GM19324 (cell line): ENCODE data around the gene OPN1MW.
"Not testable (repeated sequence)": the region's sequence is repeated elsewhere in the genome, so short reads cannot be mapped to it uniquely, and the experiment has no call there.

Experiments used
- ATAC-seq: cut with Tn5 transposase; IDR thresholded peaks from one replicate; pipeline ENCODE4 v1.9.1; 2021; ENCODE audit warnings: mild to moderate bottlenecking, moderate library complexity; ENCODE audit not compliant: unreplicated experiment, low FRiP score

Gene OPN1MW

GRCh38 chrX:154209670-154210418 is 27.4 kb downstream of the OPN1MW start:
- peak; percentile 73 for ATAC-seq

GRCh38 chrX:154211057-154211456 is 28.7 kb downstream of the OPN1MW start:
- not testable (repeated sequence) for ATAC-seq

DNA sequence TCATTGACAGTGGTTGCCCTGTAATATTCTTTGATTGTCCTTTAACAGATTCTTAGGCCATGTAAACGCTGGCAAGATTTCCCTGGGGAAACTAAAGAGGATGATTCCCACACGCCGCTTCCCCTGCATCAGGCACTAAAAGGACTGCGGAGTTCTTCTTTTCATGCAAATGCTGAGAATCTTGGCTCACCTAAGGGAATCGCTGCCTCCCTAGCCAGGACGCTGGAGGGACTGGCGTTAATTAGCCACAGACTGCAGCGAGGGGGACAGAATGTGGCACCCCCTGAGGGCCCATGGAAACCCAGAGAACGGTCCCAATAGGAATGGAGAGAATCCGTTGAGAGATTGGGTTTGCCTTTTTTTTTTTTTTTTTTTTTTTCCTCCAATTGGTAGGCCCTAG is 29.1 kb downstream of the OPN1MW start:
- ATAC-seq: not testable (repeated sequence)

GRCh38 chrX:154219456-154219855 is 37.1 kb downstream of the OPN1MW start, which contains the start of gene OPN1MW2:
Gene OPN1MW2 (plus strand): TSS chrX:154219756. CDS start chrX:154219816, 60 bp downstream.
- ATAC-seq: not testable (repeated sequence)

GRCh38 chrX:154225292-154225691 is 42.9 kb downstream of the OPN1MW start:
- not testable (repeated sequence) for ATAC-seq

DNA sequence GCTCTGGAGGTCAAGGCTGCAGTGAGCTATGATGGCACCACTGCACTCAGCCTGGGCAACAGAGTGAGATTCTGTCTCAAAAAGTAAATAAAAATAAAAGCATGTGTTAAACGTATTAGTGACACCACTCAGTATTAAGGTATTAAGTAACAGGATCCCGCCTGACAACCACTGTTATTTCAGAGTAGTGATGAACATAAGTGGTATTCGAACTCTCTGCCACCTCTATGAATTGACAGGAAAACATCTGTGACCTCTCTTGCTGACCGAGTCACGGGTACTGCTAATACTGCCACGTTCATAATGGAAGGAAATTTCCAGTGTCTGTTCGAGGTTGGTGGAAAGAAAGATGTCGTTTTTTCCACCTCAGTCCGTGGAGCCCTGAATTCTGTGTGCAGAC is 44.3 kb downstream of the OPN1MW start:
- not testable (repeated sequence) for ATAC-seq

- not testable (repeated sequence) for ATAC-seq
Measured at GRCh38 chrX:154231443-154231842, 49.0 kb downstream of the OPN1MW start.

GRCh38 chrX:154233620-154234019 is 51.2 kb downstream of the OPN1MW start:
- ATAC-seq: not testable (repeated sequence)

DNA sequence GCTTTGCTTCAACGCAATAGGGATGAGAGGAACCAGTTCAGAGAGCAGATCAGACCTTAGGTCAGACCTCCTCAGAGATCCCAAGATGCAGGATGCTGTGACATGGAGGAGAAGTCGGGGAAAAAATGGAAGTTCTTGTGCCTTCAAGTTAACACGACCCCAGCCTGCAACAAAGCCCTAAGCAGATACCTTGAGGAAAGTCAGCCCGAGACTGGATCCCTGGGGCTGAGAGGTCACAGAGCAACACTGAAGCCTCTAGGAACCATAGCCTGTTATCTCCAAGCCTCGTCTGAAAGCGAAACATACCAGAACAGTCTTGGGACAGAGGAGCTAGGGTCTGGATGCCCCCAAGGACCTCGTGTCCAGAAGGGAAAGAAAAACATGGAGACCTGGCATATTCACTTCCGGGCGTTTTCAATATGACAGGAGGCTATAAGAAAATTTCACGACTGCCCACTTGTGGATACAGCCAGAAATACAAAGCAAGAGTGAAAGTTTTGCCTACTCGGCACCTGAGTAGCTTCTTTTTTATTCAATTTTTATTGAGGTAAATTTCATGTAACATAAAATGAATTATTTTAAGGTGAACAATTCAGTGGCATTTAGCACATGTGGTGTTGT is 56.7 kb downstream of the OPN1MW start:
- not testable (repeated sequence) for ATAC-seq

DNA sequence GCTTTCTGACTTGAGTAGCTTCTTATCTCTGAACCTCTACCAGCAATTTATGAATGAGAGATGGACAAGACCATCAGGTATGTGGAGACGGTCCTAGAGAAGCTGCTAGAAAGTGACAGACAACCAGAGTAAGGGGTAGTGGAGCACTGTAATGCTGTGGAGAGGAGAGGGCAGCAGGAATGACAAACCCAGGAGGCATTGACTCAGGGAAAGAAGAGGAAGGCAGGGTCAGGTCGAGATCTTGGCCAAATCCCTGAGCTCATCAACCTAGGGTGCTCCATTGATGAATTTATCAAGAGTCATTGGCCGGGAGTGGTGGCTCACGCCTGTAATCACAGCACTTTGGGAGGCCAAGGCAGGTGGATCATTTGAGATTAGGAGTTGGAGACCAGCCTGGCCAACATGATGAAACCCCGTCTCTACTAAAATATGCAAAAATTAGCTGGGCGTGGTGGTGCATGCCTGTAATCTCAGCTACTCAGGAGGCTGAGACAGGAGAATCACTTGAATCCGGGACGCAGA is 57.6 kb downstream of the OPN1MW start:
- ATAC-seq: not testable (repeated sequence)
